SH-SY5Y (cell line): ENCODE results near the gene CACNG7.

Experiments used
- GATA2 ChIP-seq: IDR thresholded peaks from 2 replicates; pipeline ENCODE4 v1.6.1; 2011; ENCODE audit warnings: mild to moderate bottlenecking, low read depth, low read length
- GATA3 ChIP-seq: IDR thresholded peaks from 2 replicates; pipeline ENCODE4 v1.6.1; 2011; ENCODE audit warnings: low read depth, mild to moderate bottlenecking, low read length, moderate library complexity

- TF ChIP-seq GATA2 (no peak), GATA3 (no peak)
Observed at GRCh38 chr19:53978975-53979801, 70.1 kb downstream of the CACNG7 start.
